Hindlimb muscle (tissue), 1 donor: ENCODE results near the gene KRTAP19-7. TPM values are rescaled to one million over a fixed set of nuclear protein-coding genes. Genes with fewer than 3 reads are reported as not detected.

Source experiments
- DNase-seq: peaks from one replicate; pipeline ENCODE4 v3.0.0-alpha.2; 2013
- polyA plus RNA-seq: library from polyadenylated mRNA; unstranded; fragments of 120-200 nt; gene quantifications from one replicate; pipeline ENCODE4 v1.2.1, GENCODE V29; 2013; ENCODE audit not compliant: insufficient read length

Gene KRTAP19-7, protein sequence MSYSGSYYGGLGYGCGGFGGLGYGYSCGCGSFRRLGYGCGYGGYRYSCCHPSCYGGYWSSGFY
- polyA plus RNA-seq, result not detected

- no peak for DNase-seq
These were observed at the start of gene KRTAP19-7 for GRCh38 chr21:30561264-30561895. Gene KRTAP19-7 (minus strand): TSS chr21:30561314. CDS start chr21:30561289, 25 bp downstream.

GRCh38 chr21:30605968-30606367, 44.9 kb upstream of the KRTAP19-7 start:
- no peak for DNase-seq

DNA sequence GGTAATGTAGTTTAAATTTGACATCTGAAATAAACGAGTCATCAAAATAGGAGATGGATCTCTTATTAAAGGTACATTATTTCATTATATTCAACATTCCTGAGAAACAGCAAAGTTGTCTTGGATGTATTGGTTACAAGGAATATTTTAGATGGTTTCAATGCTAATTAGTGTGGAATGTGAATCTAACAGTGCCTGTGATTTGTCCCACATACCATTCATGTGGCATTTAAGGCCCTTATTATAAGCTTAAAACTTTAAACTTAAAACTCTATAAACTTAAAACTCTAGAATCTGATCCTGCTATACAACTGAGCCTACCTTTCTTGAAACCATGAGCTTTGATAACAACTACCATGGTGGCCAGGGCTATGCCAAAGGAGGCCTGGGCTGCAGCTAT, 39.7 kb upstream of the KRTAP19-7 start, which contains the start of gene KRTAP22-1:
Gene KRTAP22-1 (plus strand): TSS at position 301 of the 400 bp plus-strand sequence.
- DNase-seq, result no peak

GRCh38 chr21:30598802-30599201, 37.7 kb upstream of the KRTAP19-7 start, which contains the start of gene KRTAP6-2:
Gene KRTAP6-2 (minus strand): TSS chr21:30598902. CDS start chr21:30598874, 28 bp downstream.
- DNase-seq, result no peak

GRCh38 chr21:30592140-30592539, 31.0 kb upstream of the KRTAP19-7 start, which contains the start of gene KRTAP6-3:
Gene KRTAP6-3 (plus strand): TSS chr21:30592440. CDS start chr21:30592446, 6 bp downstream.
- no peak for DNase-seq

GRCh38 chr21:30590297-30590696, 29.2 kb upstream of the KRTAP19-7 start, which contains the start of gene KRTAP22-2:
Gene KRTAP22-2 (minus strand): TSS chr21:30590397.
- DNase-seq, result no peak

- no peak for DNase-seq
These were observed 21.8 kb upstream of the KRTAP19-7 start for GRCh38 chr21:30582870-30583269.

GRCh38 chr21:30580132-30580531, 19.0 kb upstream of the KRTAP19-7 start:
- no peak for DNase-seq

DNA sequence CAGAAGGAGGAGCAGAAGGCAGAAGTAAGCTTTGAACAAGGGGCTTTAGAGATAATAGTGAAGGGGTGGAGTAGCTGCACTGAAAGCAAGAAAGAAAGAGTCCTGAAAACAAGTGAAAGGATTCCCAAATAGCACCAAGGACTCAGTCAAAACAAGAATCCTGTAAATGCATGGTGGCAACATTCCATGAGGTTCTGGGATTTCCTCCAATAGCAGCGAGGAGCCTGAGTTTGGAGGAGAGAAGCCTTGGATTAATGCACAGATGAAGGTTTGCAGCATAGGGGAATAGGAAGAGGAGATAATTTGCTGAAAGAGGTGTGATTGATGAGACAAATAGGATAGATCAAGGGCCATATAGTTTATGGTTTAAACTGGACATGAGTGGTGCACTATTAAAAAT, 18.2 kb upstream of the KRTAP19-7 start:
- DNase-seq, result peak; percentile 21

GRCh38 chr21:30577766-30578165, 16.7 kb upstream of the KRTAP19-7 start:
- no peak for DNase-seq

DNA sequence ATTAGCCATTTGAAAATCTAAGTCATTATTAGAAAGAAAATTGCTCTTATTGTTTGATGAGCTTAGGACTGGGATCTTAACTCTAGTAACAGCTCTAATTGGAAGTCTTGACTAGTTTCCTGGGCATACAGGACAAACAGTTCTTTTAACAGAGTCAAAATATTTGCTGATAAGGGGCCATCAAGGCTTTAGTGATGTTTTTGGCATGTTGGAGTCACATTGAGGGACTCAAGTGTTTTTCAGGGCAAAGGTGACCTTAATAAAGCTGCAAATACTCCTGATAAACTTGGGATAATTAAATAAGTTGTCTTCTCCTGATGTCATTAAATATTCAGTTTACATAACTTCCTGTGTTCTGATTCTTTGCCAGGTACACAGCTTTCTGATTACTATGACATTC, 6.5 kb upstream of the KRTAP19-7 start:
- DNase-seq, result no peak

GRCh38 chr21:30563630-30564029, 2.5 kb upstream of the KRTAP19-7 start:
- no peak for DNase-seq

DNA sequence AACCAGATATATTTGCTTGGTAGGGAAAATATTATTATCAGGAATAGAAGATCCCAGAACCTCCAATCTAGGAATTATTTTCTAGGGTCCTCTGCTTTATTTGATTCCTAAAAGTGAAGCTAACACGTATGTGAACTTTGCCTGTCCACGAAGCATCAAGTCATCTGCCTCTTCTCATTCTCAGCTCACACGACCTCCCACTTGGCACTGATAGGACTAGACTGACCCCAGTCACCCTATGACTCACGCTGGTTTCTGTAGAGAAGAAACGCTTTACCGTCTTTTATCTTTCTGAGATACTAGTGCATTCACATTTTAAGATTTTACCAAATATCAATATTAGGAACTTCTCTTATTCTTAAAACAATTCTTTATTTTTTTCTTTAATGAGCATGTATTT, 2.0 kb upstream of the KRTAP19-7 start:
- DNase-seq, result no peak

DNA sequence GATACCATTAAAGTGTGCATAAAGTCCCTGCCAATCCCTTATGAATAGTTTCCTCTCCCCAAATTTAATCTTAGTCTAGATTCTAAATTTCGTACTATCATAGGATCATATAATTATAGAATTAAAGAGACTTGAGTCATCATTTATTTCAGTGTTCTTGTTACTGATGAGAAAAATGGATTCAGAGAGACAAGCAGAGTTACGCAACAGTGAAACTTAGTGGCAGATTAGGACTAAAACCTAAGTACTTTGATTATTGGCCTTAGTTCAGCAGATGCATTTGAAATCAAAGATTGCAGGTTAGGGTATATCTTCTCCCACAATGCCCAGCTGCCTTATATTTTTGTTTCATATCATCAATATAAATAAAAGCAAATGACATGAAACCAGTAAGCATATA, 843 bp upstream of the KRTAP19-7 start:
- no peak for DNase-seq

DNA sequence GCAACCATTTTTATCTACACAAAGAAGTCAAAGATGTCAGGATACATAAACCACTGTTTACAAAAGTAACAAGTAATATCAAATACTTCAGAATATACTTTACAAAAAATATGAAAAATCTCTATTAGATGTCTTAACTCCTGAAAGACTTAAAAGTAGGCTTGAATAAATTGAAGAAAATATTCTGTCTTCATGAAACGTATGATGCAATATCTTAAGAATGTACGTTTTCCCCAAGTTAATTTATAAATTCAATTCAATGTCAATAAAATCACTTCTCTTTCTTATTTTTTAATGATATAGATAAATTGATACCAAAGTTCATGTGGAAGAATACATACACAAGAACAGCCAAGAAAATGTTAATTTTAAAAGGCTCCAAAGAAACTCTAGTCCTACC, 6.0 kb downstream of the KRTAP19-7 start:
- no peak for DNase-seq

- no peak for DNase-seq
These were observed 8.3 kb downstream of the KRTAP19-7 start for GRCh38 chr21:30552782-30553181.

- no peak for DNase-seq
These were observed 19.4 kb downstream of the KRTAP19-7 start, which contains the start of gene KRTAP19-6 for GRCh38 chr21:30541764-30542163. Gene KRTAP19-6 (minus strand): TSS chr21:30541864. CDS start chr21:30541833, 31 bp downstream.

- DNase-seq, result no peak
These were observed 42.2 kb downstream of the KRTAP19-7 start for GRCh38 chr21:30518876-30519275.

GRCh38 chr21:30515681-30516080, 45.4 kb downstream of the KRTAP19-7 start:
- DNase-seq, result no peak

Other genes with a start within 250 kb of the KRTAP19-7 start
- not detected for gene KRTAP26-1, start 241.0 kb downstream of the KRTAP19-7 start, polyA plus RNA-seq
- not detected for gene KRTAP27-1, start 223.6 kb downstream of the KRTAP19-7 start, polyA plus RNA-seq
- gene KRTAP23-1, start 212.7 kb downstream of the KRTAP19-7 start, polyA plus RNA-seq, result not detected
- gene KRTAP13-2, start 189.0 kb downstream of the KRTAP19-7 start, polyA plus RNA-seq, result not detected
- gene KRTAP13-1, start 165.3 kb downstream of the KRTAP19-7 start, polyA plus RNA-seq, result not detected
- gene KRTAP13-3, start 135.4 kb downstream of the KRTAP19-7 start, polyA plus RNA-seq, result not detected
- gene KRTAP13-4, start 131.1 kb downstream of the KRTAP19-7 start, polyA plus RNA-seq, result not detected
- gene KRTAP15-1, start 121.0 kb downstream of the KRTAP19-7 start, polyA plus RNA-seq, result not detected
- gene KRTAP19-1, start 80.9 kb downstream of the KRTAP19-7 start, polyA plus RNA-seq, result not detected
- not detected for gene KRTAP19-2, start 73.9 kb downstream of the KRTAP19-7 start, polyA plus RNA-seq
- gene KRTAP19-3, start 69.3 kb downstream of the KRTAP19-7 start, polyA plus RNA-seq, result not detected
- not detected for gene KRTAP19-4, start 64.1 kb downstream of the KRTAP19-7 start, polyA plus RNA-seq
- gene KRTAP19-5, start 59.2 kb downstream of the KRTAP19-7 start, polyA plus RNA-seq, result not detected
- gene KRTAP19-6, start 19.4 kb downstream of the KRTAP19-7 start, polyA plus RNA-seq, result not detected
- not detected for gene KRTAP22-2, start 29.1 kb upstream of the KRTAP19-7 start, polyA plus RNA-seq
- not detected for gene KRTAP6-3, start 31.1 kb upstream of the KRTAP19-7 start, polyA plus RNA-seq
- not detected for gene KRTAP6-2, start 37.6 kb upstream of the KRTAP19-7 start, polyA plus RNA-seq
- gene KRTAP22-1, start 39.8 kb upstream of the KRTAP19-7 start, polyA plus RNA-seq, result not detected
- gene KRTAP6-1, start 52.6 kb upstream of the KRTAP19-7 start, polyA plus RNA-seq, result not detected
- gene KRTAP20-1, start 55.1 kb upstream of the KRTAP19-7 start, polyA plus RNA-seq, result not detected
- not detected for gene KRTAP20-4, start 59.3 kb upstream of the KRTAP19-7 start, polyA plus RNA-seq
- not detected for gene KRTAP20-2, start 73.9 kb upstream of the KRTAP19-7 start, polyA plus RNA-seq
- gene KRTAP20-3, start 81.5 kb upstream of the KRTAP19-7 start, polyA plus RNA-seq, result not detected
- not detected for gene KRTAP21-3, start 157.5 kb upstream of the KRTAP19-7 start, polyA plus RNA-seq
- gene KRTAP21-2, start 185.9 kb upstream of the KRTAP19-7 start, polyA plus RNA-seq, result not detected
- gene KRTAP21-1, start 194.1 kb upstream of the KRTAP19-7 start, polyA plus RNA-seq, result not detected